Neural crest cell (in vitro differentiated cells): ENCODE data around the gene NCAPH2. TPM values are rescaled to one million over a fixed set of nuclear protein-coding genes. Genes with fewer than 3 reads are reported as not detected.

Source experiments
- DNase-seq: peaks from one replicate; pipeline ENCODE4 v3.0.0; 2021; ENCODE audit warnings: low read depth, mixed read lengths, low spot score
- H3K27ac Mint-ChIP-seq: one replicate; pipeline ENCODE4 v1.8.0; 2021; ENCODE audit warnings: mild to moderate bottlenecking, mixed read lengths; ENCODE audit not compliant: unreplicated experiment
- H3K27me3 Mint-ChIP-seq: 2 replicates; pipeline ENCODE4 v1.8.0; 2021; ENCODE audit warnings: low read depth, mild to moderate bottlenecking, mixed read lengths
- H3K36me3 Mint-ChIP-seq: 2 replicates; pipeline ENCODE4 v1.8.0; 2021; ENCODE audit warnings: low read depth, mild to moderate bottlenecking, mixed read lengths
- H3K4me1 Mint-ChIP-seq: 2 replicates; pipeline ENCODE4 v1.8.0; 2021; ENCODE audit warnings: mixed read lengths
- H3K4me3 Mint-ChIP-seq: one replicate; pipeline ENCODE4 v1.8.0; 2021; ENCODE audit warnings: mild to moderate bottlenecking, mixed read lengths
- H3K9me3 Mint-ChIP-seq: 2 replicates; pipeline ENCODE4 v1.8.0; 2021; ENCODE audit warnings: mixed read lengths
- total RNA-seq: library from RNA; stranded (reverse); gene quantifications from 2 replicates; pipeline ENCODE4 v1.2.1, GENCODE V29; 2021
- TF ChIP-seq, protein P1 (sequence below): fragments of 200-600 bp; sonication (generic); conservative IDR thresholded peaks from 2 replicates; pipeline ENCODE4 v1.5.0; 2021; ENCODE audit warnings: antibody characterized with exemption, mild to moderate bottlenecking

The NCAPH2 gene
- total RNA-seq, 1 donor from 2014 or later = 114 TPM

DNA sequence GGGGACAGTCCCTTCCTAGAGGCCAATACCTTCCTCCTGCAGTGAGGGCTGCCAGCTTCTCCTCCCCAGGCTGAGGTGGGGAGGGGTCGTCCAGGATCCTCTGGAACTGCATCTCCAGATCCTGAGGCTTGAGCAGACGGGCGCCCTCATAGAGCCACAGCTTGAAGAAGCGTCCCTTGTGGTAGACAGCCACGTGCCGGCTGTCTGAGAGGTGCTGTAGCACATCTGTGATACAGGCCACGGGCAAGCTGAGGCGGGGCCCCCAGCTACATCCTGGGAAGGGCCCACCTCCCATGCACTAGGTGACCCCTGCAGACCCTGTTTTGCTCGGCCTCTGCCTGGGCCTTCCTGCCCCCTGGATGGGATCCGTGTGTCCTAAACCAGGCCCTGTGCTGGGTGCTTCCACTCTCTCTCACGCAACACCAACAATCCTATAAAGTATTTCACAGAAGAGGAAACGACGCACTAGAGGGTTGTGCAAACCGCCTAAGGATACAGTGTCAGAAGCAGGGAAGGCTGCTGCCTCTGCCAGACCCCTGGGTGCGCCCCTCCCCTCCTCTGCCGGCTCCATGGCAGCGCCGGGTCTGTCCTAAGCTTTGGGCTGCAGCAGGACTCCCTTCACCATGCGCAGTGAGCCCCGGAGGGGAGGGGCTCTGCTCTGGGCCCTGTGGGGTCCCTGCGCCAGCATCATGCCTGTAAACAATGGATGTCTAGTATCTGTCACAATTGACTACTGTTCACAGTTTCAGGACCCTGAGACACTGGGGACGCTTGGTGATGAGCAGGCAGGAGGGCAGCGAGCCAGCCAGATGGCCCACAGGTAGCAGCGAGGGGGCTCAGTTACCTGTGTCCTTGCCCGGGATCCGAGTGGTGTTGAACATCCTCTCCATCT is 65.7 kb downstream of the NCAPH2 start:
- no peaks in the 10 kb centered on the region for H3K27me3 Mint-ChIP-seq
- no peak overlapping the region for H3K27ac Mint-ChIP-seq

DNA sequence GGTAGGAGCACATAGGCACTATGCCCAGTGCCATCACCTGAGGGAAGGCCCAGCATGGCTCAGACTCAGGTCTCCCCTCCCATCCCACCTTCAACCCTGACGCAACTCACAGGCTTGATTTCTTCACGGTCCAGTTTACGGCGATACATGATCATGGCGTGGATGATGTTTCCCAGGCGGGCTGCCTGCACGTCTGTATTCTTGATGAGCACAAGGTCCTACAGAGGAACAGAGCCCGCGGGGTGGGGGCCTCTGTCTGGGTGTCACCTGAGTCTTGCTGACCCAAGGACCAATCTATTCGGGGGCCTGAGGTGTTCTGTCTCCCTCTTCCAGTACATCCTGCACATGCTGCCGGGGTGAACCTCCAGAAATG is 66.3 kb downstream of the NCAPH2 start:
- Mint-ChIP-seq H3K4me3 (no peak overlapping the region), H3K4me1 (no peaks in the 10 kb centered on the region), H3K36me3 (peaks cover under 1% of the 10 kb centered on the region), H3K27ac (no peak overlapping the region), H3K9me3 (no peaks in the 10 kb centered on the region), H3K27me3 (no peaks in the 10 kb centered on the region)
- TF ChIP-seq, protein P1, sequence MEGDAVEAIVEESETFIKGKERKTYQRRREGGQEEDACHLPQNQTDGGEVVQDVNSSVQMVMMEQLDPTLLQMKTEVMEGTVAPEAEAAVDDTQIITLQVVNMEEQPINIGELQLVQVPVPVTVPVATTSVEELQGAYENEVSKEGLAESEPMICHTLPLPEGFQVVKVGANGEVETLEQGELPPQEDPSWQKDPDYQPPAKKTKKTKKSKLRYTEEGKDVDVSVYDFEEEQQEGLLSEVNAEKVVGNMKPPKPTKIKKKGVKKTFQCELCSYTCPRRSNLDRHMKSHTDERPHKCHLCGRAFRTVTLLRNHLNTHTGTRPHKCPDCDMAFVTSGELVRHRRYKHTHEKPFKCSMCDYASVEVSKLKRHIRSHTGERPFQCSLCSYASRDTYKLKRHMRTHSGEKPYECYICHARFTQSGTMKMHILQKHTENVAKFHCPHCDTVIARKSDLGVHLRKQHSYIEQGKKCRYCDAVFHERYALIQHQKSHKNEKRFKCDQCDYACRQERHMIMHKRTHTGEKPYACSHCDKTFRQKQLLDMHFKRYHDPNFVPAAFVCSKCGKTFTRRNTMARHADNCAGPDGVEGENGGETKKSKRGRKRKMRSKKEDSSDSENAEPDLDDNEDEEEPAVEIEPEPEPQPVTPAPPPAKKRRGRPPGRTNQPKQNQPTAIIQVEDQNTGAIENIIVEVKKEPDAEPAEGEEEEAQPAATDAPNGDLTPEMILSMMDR = no peak
- no peak for DNase-seq

More for the DNA sequence above, 65.7 kb downstream of the NCAPH2 start:
- Mint-ChIP-seq H3K4me1 (no peaks in the 10 kb centered on the region), H3K36me3 (peaks cover 2% of the 10 kb centered on the region), H3K4me3 (no peak overlapping the region), H3K9me3 (no peaks in the 10 kb centered on the region)
- TF ChIP-seq, protein P1 = no peak
- no peak for DNase-seq

Other genes with a start within 250 kb of the NCAPH2 start
- gene MAPK12, start 246.5 kb upstream of the NCAPH2 start, total RNA-seq = 45.1 and 46.5 TPM in 2 replicates
- 15.9 and 16.3 TPM in 2 replicates for gene MAPK11, start 237.8 kb upstream of the NCAPH2 start, total RNA-seq
- gene PLXNB2, start 200.6 kb upstream of the NCAPH2 start, total RNA-seq = 128 and 130 TPM in 2 replicates
- 18.8 and 22.0 TPM in 2 replicates for gene DENND6B, start 181.2 kb upstream of the NCAPH2 start, total RNA-seq
- gene PPP6R2, start 164.9 kb upstream of the NCAPH2 start, total RNA-seq = 54.8 and 55.9 TPM in 2 replicates
- gene SBF1, start 33.2 kb upstream of the NCAPH2 start, total RNA-seq = 116 and 130 TPM in 2 replicates
- gene ADM2, start 26.7 kb upstream of the NCAPH2 start, total RNA-seq = 1.7 TPM in 2 replicates
- 0.30 and 0.35 TPM in 2 replicates for gene MIOX, start 21.4 kb upstream of the NCAPH2 start, total RNA-seq
- 76.6 and 82.9 TPM in 2 replicates for gene LMF2, start 522 bp upstream of the NCAPH2 start, total RNA-seq
- 2.3 and 4.2 TPM in 2 replicates for gene SCO2, start 17.4 kb downstream of the NCAPH2 start, total RNA-seq
- 0.86 and 1.2 TPM in 2 replicates for gene TYMP, start 21.8 kb downstream of the NCAPH2 start, total RNA-seq
- gene KLHDC7B, start 37.7 kb downstream of the NCAPH2 start, total RNA-seq = 0.05 and 0.07 TPM in 2 replicates
- not detected in 2 replicates for gene SYCE3, start 54.7 kb downstream of the NCAPH2 start, total RNA-seq
- 81.2 and 84.1 TPM in 2 replicates for gene CPT1B, start 70.2 kb downstream of the NCAPH2 start, total RNA-seq
- gene CHKB, start 74.6 kb downstream of the NCAPH2 start, total RNA-seq = 88.1 and 91.3 TPM in 2 replicates
- gene MAPK8IP2, start 92.6 kb downstream of the NCAPH2 start, total RNA-seq = 30.4 and 31.8 TPM in 2 replicates
- gene ARSA, start 119.9 kb downstream of the NCAPH2 start, total RNA-seq = 14.6 and 16.1 TPM in 2 replicates
- 15.2 and 15.4 TPM in 2 replicates for gene SHANK3, start 164.6 kb downstream of the NCAPH2 start, total RNA-seq
- gene ACR, start 230.0 kb downstream of the NCAPH2 start, total RNA-seq = 0.34 TPM in 1 of 2 replicates, not detected in the other